RCC 7860 (cell line): ENCODE data around the gene P4HB.

ENCODE experiments used
- DNase-seq: peaks from one replicate; pipeline ENCODE4 v3.0.0-alpha.2; 2015; ENCODE audit warnings: low spot score
- FAIRE-seq: peaks from 2 replicates; lab custom pipeline; 2012; peaks lifted over from hg19 to GRCh38; lab: Jason Lieb, UNC

Gene P4HB

DNA sequence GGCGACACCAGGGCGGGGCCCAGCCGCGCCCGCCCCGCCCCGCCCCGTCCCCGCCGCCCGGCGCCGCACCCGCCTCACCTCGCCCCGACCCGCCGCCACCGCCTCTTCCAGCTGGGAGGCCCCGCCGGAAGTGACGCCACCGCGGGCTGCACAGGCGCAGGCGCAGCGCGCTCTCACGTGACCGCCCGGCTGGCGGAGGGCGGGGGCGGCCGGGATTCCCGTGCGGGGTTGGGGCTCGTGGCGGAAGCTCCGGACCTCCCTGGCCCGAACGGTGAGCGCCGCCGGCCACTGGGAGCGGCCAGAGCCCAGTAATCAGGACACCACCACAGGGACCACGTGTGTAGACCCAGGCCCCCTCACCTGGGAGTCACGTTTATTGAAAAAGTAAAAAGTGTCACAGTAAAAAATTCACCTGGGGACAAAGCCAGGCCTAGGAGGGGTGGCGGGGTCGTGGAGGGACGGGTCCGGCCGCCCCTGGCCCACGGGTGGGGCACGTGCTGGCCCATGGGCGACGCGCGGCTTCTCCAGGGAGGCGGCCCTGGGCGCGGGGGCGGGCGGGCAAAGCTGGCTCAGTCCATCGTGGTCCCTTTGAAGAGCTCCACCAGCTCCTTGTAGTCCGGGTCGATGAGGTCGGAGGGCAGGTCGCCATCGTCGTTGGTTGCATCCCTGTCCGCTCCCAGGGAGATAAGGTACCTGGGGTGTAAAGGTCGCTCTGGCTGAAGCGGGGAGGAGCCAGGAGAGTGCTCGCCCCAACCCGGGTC lies 27.0 kb downstream of the P4HB start, which contains the start of gene MCRIP1:
Gene MCRIP1 (minus strand): TSS at position 132 of the 761 bp plus-strand sequence. CDS start 8,785 bp downstream, outside the sequence.
- no peak for FAIRE-seq

DNA sequence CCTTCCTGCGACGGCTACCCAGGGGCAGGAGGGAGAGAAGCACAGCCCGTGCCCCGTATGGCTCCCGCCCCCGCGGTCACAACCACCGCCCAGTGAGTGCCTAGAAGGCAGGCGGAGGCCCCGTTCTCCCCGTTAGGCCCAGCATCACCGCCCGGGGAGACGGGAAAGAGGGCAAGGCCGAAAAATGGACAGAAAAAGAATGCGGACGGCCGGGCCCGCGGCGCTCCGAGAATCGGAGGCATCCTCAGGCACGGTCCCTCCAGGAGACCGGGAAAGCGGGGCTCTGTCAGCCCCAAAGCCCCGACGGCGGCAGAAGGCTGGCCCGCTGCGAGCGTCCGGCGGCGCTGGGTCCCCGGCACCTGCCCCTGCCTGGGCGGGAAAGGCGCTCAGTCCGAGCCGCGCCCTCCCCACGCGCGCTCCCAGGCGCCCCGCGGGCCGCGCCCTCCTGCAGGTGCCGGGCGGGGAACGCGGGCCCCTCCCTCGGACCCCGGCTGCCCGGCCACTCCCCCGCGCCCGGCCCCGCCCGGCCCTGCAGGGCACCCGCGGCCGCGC lies 27.7 kb downstream of the P4HB start:
- FAIRE-seq (no peak), DNase-seq (no peak)

More for the DNA sequence above, 27.0 kb downstream of the P4HB start, which contains the start of gene MCRIP1:
- peak; percentile 80 for DNase-seq

DNA sequence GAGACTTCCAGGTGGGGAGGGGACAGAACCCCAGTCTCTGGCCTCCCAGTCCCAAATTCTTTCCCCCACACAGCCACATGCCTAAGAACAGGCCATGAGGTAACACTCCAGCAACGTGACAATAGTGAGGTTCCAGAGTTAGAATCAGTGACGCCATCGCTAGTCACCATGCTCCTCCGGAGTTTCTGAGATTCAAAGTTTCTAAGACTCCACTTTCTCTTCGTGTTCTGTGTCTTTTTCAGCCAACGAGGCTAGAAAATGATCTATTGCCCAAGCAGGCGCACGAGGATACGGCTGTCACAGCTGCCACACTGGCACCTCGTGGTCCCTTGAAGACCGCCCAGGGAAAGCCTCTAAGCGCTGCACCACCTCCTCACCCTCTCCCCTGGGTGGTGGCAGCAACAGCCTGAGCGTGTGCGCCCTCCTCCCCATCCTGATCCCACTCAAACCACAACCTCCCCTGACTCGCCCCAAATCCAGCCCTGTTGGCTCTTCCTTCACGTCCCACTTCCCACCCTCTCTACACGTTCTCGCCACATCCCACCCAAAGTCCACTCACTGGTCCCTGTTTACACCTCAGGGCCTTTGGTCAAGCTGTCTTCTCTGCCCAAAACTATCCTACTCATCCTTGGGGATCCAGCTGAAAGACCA lies 28.3 kb downstream of the P4HB start:
- FAIRE-seq (no peak), DNase-seq (no peak)

DNA sequence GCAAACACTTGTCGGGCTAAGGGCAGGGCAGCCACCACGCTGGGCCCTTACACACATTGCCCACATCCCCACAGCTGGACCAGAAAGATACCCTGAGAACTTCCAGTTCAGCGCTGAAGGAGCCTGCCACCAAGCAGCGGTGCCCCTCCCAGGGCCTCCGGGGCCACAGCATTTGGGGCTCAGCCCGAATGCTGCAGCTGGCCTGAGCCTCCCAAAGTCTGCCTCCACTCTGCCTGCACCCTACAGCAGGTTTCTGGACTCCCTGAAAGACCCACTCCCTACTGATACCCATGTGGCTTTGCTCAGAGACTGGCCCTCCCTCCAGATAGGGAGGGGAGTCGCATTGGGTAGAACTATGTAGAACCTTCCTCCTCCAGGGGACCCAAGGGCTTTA lies 28.8 kb downstream of the P4HB start:
- no peak for DNase-seq
- no peak for FAIRE-seq

DNA sequence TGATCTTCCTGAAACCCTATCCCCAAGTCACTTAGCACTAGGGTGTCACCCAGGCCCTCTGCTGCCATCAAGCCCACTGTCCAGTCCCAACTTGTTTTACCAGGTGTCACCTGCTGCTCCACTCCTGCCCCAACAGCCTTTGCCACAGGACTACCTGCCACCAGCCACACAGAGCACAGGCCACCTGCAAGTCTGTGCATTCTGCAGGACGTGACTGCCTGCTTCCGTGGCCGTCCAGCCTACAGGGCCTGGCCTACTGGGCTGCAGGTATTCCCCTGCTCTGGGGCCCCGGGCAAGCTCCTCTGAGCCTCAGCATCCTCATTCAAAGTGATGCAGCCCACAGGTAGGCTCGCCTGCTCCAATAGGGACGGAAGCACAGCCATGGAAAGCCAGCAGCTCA lies 30.5 kb downstream of the P4HB start:
- FAIRE-seq (no peak), DNase-seq (no peak)

DNA sequence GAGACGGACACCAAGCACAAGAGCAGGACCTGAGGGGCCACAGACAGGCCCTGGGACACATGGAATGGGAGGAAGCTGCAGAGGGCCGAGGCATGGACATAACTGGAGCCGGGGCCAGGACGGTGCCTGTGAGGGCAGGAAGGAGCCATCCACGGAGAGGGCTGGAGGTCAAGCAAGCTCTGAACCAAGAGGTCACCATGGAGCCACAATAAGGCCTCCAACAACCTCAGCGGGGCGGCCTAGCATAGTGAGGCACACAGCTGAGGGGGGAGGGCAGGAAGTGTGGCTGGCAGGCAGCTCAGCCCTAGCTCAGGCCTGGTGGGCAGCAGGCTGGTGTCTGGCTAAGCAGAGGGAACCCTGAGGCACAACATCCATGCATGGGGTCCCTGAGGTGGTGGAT lies 31.7 kb downstream of the P4HB start:
- no peak for FAIRE-seq
- no peak for DNase-seq

DNA sequence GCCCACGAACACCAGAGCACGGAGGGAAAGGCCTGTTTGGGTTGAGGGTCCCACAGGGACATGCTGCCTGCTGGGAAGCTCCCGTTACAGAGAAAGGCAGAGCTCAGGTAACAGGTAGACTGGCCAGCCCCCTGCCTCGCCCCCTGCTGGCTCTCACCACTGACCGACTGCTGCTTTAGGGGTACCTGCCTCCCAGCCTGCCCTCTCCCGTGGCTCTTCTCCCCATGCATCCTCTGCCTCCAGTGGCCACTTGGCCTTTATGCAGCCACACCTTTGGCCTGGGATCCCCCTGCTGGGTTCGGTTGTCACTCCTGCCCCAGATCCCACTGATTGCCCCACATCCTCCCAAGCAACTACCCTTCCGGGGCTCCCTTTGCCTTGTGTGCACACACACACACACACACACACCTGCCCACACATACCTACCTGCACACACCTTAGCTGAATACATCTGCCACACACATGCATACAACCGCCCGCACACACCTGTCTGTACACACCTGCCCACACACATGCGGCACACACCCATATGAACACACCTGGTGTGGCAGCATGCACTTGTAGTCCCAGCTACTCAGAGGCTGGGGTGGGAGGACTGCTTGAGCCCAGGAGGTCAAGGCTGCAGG lies 34.4 kb downstream of the P4HB start:
- DNase-seq (no peak), FAIRE-seq (no peak)

DNA sequence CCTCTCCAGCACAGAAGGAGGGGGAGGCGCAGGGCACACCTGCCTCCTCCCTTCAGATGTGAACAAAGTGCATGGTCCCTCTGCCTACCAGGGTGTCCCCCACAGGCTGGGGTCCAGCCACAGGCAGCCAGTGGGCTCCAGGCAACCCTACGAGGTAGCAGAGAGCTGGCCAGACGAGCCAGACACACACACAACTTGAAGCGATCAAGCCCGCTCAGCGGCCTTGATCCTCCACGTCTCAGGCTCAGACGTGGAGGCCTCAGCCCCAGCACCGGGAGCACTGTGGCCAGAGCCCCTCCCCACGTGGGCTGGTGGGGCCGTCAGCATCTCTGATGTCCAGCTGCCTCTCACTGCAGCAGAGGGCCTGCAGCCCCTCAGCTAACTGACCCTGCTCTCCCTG lies 35.7 kb downstream of the P4HB start:
- FAIRE-seq: no peak
- no peak for DNase-seq

DNA sequence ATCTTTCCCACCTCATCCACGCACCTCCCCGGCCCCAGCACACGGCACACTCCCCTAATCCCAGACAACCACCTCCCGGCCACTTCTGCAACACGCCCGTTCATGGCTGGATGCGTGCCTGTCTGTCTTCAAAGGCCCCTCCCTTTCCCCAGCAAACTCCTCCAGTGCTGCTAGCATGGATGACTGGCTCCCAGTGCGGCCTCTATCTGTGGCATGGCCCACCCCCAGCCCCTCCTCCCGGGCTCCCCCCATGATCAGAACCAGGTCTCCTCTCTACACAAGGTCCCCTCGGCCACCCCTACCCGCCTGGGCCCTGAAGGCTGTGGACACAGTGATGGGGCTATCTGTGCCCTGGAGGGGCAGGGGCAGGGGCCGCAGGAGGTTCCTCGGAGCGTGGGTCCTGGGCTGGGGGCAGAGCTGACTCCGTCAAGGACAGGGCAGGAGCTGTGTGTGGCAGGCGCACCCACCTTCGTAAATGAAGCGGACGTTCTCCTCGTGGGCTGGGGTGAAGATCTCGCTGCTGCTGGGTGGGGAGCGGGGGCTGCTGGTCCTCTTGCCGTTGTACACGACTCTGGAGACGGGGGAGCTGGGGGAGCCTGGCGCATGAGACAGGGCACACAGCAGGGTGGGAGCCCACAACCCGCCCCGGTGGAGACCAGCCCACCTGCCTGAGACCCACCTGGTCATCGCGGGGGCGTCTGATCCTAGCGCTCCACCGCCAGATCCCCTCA lies 36.4 kb downstream of the P4HB start:
- DNase-seq: no peak
- no peak for FAIRE-seq

DNA sequence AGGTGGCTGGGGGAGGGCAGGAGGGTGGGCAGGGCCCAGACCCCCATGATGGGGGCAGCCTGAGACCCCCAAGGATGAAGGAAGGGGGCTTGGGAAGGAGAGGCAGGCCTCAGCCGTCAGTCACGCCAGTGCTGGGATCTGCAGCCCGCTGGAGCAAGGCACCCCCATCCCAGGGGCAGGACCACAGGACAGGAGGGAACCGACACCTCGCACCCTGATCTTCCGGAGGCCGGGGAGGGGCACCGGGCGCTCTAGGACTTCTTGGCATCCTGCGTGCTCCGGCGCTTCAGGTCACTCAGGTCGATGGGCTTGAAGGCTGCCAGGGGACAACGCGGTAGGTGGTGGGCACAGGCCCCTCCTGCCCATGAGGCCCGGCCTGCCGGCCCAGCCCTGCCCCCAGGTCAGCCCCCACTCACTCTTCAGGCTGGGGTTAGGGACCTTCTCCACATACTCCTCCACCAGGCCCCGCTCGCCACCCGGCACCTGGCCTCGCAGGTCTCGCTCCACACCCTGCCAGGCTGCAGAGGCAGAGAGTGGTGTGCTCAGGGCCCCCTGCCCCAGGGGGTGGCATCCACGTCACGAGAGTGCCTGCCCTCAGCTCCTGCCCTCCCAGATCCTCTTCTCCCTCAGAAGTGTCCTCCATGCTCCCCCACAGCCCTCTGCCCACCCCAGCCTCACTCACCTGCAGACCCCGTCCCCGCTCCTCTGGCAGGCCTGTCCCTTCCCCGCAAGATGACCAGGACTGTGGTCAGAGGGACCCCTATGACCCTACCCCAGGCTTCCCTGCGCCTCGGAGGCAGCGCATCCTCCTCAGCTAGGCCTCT lies 37.1 kb downstream of the P4HB start:
- FAIRE-seq: no peak

DNA sequence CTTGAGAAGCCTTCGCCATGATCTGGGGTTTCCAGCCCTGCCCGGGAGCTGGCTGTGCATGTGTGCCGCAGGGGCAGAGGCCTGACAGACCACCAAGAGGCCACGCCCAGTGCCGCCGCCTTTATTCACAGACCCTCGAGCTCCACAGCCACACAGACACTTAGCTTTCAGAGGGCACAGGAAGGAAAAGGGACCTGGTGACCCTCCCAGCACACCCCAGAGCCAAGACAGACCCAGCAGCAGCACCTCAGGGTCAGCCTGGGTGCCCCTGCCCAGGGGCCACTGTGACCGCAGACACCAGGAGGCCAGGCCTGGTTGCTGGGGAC lies 38.1 kb downstream of the P4HB start:
- FAIRE-seq (no peak), DNase-seq (no peak)

More for the DNA sequence above, 37.1 kb downstream of the P4HB start:
- DNase-seq: no peak

DNA sequence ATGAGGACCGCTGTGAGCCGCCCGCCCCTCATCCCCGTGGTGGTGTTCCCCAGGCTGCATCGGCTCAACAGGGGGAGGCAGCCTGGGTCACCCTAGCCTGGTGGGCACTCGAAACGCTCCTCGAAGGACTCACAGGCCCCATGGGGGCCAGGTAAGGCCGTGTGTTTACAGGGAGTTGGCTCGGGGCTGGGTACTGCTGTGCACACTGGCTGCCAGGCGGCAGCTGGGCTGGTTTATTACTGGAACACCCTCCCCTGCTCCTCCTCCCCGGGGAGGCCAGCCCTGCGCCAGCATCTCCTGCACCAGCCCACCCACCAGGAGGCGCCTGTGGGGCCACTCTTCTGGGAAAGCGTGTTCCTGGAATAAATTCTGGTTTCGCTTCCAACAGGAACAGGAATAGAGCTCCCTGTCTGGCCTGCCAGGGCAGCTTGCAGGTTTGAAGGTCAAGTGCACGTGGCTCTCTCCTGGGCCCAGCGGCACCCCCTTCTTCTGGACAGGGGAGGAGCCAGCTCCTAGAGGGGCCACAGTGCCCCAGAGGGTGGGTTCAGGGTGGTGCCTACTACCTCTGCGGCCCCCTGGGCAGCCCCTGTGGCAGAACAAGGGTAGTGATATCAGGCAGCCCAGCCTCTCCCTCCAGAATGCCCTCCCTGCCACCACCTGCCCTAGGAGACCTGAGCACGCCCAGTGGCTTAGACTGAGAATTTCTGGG lies 38.6 kb downstream of the P4HB start:
- DNase-seq (peak; percentile 40), FAIRE-seq (no peak)

DNA sequence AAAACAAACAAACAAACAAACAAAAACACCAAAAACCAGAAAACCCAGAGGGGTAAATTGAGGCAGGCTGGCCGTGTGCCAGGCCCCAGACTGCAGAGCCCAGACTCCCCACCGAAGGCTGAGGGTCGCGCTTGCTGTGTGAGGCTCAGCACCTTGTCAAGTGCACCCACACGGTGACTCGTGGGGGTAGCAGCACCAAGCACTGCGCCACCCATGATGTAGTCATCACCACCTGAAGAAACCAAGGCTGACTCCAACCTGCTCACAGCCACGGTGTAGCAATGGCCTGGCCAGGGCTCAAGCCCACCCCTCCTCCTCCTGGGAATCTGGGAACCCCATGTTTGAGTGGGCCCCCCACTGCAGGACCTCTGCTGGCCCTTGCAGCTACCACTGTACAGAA lies 39.2 kb downstream of the P4HB start:
- DNase-seq (no peak), FAIRE-seq (no peak)

DNA sequence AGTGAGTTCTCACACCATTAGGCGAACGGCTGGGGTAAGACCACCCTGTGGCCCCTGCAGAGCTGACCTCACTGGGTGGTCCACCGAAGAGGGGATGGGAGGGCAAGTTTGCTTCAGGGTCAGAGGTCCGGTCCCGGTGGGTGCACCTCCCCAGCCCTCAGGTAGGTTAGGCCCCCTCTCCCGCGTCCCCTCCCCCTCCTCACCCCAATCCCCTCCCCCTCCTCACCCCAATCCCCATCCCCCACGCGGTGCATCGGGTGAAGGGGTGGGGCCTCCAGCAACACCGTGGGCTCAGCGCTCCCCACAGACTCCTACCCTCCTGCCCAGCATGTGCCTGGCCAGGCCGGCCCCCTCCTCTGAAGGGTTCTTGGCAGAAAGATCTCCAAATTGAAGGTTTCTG lies 40.6 kb downstream of the P4HB start:
- DNase-seq (no peak), FAIRE-seq (no peak)

DNA sequence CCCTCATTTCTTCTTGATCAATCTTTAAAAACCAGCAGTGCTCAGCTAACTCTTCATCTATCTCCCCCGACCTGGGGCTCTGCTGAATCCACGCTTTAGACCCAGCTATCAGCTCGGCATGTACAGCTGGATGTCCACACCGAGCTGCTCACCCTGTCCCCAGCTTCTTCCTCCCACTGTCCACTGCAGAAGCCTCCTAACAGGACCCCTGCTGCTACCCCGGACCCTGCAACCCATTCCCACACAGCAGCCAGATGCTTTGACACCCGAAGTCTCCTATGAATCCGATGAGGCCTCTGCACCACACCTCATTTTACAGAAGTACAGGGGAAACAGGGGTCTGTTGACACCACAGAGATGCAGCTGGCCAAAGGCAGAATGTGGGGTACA lies 42.6 kb downstream of the P4HB start:
- DNase-seq: no peak
- no peak for FAIRE-seq

DNA sequence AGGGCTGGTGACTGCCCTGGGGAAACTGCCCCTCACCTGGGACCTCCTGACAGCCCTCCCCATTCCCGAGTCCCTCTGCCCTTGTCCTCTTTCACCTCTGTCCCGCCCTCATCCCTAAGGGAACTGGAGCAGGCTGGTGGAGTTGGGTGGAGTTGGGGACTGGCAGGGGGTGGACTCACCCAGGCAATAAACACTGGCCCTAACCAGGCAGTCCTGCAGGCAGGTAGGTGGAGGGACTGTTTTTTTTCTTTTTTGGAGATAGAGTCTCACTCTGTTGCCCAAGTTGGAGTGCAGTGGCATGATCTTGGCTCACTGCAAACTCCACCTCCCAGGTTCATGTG lies 44.7 kb downstream of the P4HB start:
- DNase-seq (no peak), FAIRE-seq (no peak)

DNA sequence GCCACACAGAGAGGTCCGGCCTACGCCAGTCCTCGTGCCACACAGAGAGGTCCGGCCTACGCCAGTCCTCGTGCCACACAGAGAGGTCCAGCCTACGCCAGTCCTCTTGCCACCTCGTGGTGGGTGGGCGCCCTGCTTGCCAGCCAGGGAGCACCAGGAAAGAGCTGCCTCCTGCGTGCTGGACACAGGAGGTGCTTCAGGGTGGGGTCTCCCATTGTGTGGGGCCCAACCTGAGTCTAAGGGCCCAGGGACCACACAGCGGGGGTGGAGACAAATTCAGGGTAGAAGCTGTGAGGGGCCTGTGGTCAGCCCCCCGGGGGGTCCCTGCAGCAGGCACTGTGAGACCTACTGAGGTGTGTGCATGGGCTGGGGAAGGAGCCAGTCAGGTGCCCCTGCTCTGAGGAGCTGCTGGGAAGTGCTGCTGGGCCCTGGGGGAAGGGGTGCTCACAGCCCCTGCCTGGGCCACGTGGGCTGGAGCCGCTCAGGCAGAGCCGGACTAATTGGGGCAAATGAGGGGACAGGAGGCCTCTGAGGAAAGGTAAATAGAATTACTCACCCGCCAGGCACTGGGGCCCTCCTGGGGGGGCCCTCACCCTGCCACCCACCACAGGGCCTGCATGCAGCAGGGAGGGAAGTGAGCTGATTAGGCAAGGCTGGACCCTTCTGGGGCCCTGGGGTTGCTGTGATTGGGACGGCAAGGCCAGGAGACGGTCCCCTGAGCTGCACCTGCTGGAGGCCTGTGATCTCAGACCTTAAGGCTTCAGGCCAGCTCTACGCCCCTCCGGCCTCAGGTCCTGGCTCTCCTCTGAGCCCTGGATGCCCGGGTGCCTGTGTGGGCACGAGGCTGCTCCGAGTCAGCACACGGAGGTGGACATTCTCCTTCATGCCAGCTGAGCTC lies 45.3 kb downstream of the P4HB start:
- no peak for DNase-seq
- no peak for FAIRE-seq

DNA sequence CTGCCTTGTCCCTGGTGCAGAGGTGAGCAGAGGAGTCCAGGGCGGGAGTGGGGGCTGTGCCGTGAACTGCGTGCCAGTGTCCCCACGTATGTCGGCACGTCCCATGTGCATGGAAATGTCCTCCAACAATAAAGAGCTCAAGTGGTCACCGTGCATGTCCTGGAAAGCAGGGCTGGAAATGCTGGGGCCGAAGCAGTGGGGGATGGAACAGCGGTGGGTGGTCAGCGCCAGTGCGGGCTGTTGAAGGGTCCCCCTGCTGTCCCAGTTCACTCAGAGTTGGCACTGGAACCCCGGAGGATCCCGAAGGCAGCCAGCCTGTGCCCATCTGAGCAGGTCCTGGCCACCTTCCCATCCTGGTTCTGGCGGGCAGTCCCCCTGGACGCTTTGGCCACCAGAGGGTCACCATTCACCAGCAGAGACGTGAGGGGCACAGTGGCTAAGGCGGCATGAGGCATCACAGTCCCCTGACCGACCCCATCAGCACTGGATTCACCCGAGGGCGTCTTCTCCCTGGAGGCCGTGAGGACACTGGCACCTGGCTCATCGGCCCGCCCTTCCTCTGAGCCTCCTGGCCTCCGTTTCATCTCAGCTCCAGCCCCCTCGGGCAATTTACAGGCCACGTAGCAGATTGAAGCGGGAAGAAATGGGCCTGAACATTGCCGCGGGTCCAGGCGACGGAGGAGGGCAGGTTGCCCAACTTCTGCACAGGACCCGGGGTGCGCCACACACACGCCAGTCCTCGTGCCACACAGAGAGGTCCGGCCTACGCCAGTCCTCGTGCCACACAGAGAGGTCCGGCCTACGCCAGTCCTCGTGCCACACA lies 46.3 kb downstream of the P4HB start:
- FAIRE-seq: no peak
- no peak for DNase-seq
